TTC549 (cell line): Measurements from ENCODE around the gene SYP.
"Not testable (repeated sequence)": the region's sequence is repeated elsewhere in the genome, so short reads cannot be mapped to it uniquely, and the experiment has no call there.

Experiments used
- FAIRE-seq: peaks from 2 replicates; lab custom pipeline; 2012; peaks lifted over from hg19 to GRCh38; lab: Jason Lieb, UNC

The SYP gene

DNA sequence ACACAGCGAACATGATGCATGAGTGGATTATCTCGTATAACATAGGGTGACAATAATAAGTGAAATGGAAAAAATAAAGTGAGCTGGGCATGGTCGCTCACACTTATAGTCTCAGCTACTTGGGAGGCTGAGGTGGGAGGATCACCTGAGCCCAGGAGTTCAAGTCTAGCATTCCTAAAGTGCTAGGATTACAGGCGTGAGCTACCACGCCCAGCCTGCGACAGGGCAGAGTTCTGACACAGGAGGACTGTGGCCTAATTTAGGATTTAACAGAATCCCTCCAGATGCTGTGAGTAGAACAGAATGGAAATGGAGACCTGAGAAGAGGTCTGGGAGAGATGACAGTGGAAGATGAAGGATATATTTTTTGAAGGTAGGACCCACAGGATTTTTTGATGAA lies 10.4 kb downstream of the SYP start:
- FAIRE-seq = no peak

DNA sequence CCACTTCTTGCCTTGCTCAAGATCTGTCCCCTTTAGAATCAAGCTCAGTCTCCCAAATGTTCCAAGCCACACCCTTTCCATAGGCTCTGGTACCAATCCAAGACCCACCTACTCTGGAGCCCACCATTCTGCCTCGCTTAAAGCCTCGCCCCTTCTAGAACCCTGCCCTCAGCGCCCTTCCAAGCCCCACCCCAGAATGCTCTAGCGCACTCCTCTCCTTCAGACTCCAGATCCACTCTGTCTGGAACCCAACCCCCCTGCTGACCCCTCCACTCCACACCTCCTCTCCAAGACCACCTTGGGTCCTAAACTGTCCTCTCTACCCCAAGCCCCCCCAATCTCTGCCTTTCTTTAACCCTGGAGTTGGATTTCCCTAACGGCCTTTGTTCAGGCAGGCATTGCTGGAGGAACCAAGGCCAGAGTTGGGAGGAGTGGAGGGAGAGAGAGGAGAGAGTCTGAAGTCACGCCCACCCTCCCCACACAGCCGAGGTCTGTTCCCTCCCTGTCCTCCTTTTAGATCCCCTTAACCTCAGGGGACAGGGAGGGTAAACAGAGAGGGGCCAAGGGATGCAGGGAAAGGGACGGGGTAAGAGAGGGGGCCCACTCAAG lies 11.4 kb downstream of the SYP start:
- no peak for FAIRE-seq

DNA sequence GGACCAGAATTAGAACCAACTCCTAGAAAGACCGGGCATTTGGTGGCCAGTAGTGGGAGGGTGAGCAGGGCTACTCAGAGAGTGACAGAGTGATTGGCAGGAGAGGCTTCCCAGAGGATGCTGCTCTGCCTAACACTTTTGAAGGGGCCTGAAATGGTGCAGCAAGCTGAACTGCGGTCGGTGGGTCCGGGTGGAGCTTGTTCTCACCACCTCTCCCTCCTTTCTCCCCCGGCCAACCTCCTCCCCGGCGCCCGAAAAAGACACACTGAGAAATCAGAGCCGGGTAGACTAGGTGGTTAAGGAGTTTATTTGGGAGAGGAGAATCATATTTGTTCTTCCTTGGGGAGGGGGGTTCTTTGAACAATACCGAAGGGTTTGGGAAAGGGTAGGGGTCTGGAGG lies 12.5 kb downstream of the SYP start:
- FAIRE-seq = no peak

DNA sequence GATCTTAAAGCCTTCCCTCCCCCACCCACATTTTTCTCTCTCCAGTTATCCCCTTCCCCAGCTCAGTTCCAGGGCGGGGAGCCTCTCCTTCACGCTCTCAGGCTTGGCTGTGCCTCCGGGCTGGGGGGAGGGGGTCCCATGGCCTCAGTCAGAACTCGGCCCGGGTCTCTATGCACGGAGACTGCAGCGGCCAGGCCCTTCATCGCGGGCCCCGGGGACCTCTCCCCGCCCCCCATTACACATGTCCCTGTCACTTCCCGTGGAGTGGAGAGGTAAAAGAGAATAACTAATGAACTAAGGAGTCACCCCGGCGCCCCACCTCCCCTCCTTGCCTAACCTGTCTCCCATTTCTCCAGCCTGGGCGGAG lies 13.0 kb downstream of the SYP start:
- FAIRE-seq = no peak

DNA sequence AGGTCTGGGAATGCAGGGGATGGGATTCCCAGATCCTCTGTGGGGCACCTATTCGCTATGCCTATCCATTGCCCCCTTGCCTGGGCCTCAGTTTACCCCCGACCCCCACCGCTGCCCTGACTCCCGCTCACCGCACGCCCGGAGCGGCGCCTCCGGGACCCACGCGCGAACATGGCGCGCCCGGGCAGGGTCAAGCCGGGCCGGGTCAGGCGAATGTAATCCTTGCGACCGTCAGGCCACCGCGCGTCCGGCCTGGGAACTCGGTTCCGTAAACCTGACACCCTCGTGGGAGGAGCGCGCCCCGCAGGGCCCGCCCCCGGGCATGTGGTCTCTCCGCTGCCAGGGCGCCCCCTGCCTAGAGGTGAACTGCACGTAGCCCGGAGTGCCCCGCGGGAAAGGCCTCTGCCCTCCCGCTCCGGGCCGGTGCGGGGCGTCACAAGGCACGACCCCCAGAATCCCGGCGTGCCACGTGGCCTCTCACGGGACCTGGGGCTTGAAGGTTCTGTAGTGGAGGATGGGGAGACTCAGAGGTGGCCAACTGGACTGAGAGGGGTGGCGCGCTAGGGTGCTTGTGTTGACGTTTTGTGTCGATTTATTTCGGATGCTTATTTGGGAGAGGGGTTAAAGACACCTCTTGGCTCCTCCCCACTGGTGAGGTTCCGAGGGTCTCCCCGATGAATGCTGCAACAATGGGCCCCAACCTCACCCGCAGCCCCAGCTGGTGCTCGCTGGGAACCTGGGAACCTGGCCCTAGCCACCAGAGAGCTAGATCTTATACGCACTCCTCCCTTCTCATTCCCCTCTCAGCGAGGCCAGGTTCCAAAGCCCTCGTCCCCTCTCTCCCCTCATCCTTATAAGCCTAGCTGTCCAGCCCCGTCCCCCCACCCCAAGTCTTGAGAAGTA lies 13.6 kb downstream of the SYP start, which contains the start of gene PRICKLE3:
TSS of gene PRICKLE3 (minus strand) at position 249 of the 903 bp plus-strand sequence. CDS start at position 173, 76 bp downstream.
- no peak for FAIRE-seq

DNA sequence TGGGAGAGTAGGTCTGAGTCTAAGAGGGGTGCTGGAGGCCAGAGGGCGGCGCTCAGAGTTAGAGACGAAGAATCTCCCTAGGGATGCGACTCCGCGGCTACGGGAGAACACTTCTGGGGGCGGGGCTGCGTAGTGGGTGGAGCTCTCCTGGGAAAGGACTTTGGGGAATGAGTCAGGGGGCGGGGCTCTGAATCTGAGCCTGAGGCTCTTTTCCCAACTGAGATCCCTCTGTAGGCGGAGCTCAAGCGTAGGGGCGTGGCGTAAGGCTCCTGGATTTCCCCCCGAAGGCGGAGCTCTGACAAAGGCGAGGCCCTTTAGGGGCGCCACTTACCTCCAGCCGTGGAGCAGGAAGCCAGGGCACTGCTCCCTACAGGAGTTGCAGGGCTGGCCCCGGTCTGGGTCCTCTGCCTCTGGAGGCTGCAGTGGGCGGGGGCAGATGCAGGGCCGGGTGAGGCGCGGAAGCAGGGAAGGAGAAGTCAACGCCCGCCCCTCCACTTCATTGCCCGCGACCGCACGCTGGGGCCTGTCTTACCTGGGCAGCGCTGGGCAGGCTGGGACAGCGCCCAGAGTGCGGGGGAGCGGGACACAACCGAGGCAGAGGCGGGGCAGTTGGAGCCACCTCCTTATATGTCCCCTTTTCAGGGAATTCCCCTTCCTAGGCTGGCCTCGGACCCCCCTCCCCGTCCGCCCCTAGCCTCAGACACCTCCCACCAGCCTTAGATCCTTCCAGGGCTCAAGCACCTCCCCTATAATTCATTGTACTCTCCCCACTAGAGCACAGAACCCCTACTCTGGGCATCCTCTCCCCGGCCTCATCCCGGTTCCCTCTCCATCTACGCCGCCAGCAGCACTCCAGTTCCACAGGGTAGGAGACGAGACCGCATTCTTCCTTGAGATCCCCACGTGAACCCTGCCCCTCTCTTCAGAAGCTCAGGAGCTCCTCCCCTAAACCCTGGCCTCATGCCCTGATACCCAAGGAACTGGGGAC lies 15.4 kb downstream of the SYP start:
- FAIRE-seq = peak; percentile 13

DNA sequence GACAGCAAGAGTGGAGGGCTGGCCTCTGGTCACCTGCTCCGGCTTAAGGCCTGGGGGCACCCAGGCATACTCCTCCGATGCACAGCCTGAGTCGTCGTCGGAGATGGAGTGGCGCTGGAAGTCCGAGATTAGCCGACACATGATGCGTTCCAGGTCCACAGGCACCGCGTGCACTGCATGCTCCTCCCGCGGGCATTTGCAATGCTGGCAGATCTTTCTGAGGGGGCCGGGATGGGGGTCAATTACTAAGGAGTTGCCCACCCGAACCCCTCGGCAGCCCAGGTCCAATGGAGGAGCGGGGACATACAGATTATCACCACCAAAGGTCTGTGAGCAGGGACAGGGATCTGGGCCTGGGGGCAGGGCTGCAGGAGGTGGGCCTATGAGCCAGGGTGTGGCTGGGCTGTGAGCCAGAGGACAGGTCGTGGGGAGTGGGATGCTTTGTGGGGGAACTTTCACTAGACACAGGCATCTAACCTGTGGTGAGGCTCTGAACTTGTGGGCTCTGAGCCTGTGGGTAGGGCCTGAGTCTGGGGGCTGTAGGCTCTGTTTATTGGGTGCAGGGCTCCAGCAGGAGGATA lies 16.2 kb downstream of the SYP start:
- no peak for FAIRE-seq

DNA sequence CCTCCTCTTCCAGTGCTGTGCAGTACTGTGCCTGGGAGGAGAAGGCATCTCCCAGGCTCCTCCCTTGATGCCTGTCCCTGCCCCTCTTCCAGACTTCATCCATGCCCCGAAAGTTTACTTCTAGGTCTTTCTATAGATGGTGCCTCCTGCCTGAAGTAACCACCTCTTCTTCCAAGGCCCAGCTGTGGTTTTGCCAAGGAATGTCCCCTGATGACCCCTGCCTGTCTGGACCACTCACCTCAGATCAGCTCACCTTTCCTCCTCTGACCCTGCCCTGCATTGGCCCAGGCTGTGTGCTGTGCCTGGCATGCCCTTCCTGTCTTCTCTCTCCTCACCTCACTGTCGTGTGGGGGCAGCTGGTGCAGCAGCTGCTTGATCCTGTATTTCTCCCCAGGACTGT lies 20.6 kb downstream of the SYP start:
- no peak for FAIRE-seq

DNA sequence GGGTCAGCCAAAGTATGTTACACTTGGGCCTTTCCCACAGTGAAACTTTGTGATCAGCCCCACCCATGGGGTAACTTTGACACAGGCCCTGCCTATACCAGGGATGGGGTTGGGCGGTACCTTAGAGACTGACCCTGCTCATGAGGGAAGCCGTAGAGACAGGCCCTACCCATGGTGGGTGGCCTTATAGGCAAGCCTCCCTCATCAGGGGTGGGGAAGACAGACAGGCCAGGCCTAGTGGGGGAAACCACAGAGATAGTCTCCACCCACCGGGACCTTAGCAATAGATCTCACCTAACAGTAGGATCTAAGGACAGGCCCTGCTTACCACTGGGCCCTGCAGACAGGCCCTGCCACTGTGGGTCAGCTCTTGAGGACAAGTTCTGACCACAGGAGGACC lies 21.5 kb downstream of the SYP start:
- no peak for FAIRE-seq

DNA sequence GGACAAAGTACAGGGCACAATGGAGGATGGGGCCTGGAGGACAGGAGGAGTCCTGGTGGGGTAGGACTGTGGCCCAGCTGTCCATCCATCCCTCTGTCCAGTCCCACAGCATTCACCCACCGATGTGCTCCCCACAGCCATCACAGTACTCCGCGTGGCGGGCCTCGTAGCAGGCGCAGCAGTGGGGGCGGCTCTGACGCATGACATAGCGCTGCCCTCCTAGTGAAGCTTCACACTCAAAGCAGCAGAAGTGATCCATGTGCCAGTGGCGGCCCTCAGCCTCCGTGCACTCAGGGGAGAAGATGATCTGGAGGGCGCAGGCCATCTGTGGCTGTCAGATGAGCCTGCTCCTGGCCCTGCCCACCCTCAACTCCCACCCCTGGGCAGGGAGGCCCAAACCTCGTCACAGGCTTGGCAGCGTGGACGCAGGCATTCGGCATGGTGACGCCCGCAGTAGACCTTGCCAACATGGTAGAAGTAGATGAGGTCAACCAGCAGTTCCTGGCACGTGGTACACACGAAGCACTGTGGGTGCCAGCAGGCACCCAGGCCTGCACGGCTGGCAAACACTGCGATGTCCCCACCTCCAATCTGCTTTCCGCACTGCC lies 22.0 kb downstream of the SYP start:
- FAIRE-seq = no peak

DNA sequence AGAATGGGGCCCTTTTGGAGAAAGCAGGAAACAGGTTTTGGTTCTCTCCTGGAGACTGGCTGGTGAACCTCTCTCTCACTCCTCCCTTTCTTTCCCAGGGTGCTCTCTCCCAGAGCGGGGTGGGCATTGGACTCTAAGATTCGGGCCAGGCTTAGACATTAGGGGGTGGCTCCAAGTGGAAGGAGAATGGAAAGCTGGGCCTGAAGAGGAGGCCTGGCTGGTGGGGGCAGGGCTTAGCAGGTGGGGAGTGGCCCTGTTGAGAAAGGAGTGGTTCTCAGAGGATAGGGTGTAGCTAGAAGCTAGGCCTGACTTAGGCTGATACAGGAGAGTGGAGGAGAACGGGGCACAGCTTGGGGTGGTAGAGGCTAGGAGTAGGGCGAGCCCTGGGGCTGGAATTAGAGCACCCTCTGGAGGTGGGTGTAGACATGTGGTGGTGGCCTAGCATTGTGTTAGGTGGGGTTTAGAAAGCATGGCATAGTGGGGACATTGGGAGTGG lies 22.6 kb downstream of the SYP start:
- FAIRE-seq = no peak

DNA sequence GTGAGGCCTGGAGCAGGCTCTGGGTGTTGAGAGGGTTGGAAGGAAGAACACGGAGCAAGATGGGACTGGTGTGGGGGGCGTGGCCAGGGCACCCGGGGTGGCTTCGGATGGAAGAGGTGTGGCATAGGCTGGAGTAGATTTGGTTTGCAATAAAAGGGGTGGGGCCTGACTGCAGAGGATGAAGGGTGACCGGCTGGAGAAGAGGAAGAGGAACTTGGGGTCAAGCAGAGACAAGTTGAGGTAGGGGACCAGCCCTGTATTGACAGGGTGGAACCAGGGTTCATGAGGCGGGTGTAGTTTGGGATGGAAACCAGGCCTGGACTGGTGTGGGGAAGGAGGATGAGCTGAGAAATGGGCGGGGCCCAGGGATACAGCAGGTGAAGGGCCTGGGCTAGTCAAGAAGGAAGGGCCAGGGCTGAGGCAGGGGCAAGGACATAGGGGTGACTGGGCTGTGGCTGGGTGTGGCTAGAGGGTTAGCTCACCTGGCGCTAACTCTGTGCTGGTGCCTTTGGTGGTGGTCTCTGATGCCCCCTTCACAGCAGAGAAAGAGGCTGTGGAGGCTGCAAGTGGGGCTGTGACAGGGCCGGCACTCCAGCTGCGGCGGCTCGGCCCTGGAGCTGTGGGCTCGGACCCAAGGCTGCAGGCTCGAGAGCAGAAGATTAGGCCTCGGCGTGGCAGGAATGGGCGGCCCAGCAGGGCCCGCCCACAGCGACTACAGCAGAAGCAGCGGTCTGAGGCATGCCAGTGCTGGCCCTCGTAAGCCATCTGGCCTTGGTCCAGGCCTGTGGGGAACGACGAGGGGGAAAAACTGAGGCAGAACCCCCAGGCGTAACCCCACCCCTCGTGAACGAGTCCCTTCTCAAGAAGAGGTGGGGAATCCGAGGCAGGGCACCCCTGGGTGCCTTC lies 23.3 kb downstream of the SYP start:
- no peak for FAIRE-seq

DNA sequence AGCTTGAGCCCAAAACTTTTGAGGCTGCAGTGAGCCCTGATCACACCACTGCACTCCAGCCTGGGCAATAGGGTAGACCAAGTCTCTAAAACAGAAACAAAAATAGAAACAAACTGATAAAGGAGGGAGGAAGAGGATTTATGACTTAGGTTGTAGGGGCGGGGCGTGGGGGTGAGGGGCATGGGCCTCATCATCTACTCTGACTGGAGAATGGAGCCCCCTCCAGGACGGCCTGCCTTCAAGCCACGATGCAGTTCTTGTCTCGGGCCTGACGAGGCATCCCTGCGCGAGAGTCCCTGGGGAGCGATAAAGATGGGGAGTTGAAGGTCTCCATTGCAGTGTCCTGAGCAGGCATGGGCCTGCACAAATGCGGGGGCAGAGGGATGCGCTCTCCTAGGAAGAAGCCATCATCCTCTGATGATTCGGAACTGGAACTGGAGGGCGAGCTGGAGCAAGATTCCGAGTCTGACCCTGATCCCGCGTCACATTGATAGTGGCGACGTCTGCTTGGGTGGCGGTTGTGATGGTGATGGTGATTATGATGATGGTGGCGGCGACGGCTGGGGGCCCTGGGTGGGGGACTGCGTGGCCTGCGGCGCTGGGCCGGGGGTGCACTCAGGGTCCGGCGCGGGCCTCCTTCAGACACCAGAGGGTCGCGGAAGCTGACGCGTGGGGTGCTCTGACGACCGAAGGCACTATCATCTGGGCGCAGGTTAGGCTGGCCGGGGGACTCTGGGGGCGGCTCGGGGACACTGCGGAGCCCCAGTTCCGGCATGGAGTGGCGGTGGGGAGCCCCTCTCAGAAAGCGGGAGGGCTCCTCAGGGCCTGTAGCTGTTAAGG lies 24.3 kb downstream of the SYP start:
- FAIRE-seq = no peak

DNA sequence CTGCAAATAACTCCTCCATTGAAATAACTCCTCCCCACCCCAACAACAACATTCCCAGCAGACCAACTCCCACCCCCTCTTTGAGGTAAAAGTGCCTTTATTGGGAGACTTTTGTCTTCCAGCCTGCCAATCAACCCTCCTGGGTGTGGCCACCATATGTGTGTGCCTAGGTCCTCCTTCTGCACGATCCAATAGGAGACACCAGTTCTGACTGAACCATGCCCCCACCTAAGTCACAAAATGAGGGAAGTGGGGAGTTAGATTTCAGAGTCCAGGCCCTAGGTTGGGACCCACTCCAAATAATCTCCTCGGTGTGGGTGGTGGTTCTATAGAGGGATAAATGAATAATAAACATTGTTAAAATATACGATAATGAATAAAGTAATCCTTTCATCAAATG lies 25.3 kb downstream of the SYP start:
- no peak for FAIRE-seq

DNA sequence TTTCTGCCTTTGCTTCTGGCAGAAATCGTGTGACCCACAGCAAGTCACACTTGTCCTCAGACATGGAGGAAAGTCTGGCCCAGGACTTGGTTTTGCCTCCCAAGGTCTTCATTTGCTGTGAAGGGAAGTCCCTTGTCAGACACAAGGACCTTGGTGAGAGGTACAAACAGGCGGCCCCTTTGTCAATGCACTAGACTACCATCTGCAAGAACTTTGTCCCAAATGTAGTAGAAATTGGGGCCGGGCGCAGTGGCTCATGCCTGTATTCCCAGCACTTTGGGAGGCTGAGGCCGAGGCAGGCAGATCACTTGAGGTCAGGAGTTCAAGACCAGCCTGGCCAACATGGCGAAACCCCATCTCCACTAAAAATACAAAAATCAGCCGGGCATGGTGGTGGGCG lies 26.4 kb downstream of the SYP start:
- not testable (repeated sequence) for FAIRE-seq

DNA sequence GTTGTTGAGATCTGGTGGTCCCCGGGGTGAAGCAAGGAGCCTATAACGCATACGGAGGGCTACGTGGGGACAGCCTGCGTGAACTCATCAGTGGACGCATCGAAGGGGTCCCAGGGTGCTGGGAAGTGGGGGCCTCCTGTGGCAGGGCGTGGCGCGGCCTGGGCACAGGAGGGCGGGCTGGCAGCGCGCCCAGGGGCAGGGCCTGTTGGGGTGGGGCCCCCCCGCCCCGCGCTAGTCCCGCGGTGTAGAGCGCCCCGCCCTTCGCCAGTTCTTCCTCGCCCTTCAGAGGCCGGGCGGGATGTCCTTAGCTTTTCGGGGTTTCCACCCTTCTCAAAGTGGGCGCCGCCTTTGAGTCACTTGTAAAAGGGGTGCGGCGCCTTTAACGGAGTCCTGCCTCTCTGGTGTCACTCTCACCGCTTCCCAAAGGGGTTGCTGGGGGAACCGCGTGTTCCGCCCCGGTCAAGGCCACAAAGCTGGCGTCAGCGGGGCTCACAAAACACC lies 27.7 kb downstream of the SYP start:
- FAIRE-seq = no peak

DNA sequence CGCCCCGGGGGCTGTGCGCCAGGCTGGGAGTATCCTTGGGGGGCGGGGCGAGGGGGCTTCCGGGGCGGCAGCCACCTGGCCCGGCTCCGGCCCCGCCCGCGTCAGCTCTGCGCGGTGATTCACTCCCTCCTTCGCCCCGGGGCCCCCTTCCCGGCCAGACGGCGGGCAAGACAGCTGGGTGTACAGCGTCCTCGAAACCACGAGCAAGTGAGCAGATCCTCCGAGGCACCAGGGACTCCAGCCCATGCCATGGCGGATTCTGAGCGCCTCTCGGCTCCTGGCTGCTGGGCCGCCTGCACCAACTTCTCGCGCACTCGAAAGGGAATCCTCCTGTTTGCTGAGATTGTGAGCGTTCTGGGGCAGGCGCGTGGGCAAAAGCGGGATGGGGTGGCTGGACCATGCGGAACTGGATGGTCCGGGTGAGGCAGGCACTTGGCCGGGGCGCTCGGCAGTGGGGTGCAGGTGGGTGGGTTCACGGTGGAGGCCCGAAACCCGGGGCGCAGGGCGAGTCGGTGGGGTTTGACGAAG lies 28.2 kb downstream of the SYP start, which contains the start of gene PLP2:
TSS of gene PLP2 (plus strand) at position 147 of the 528 bp plus-strand sequence. CDS start at position 250, 103 bp downstream.
- no peak for FAIRE-seq

DNA sequence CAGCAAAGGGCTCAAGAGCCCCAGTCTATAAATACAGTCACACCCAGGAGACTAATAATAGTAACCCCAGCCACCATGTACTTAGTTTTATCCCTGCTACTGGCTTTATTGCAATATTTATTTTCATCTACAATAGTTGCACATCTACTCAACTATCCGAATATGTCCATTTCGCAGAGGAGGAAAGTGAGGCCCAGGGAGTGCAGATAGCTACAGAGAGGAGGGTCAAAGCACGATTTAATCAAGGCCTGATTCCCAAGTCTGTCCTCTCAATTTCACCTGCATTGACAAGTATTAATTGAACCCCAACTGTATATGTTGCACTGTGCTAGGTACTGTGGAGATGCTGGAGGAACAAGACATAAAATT lies 32.3 kb downstream of the SYP start:
- no peak for FAIRE-seq
